ENCODE data around the gene GRIK3.

Gene GRIK3

DNA sequence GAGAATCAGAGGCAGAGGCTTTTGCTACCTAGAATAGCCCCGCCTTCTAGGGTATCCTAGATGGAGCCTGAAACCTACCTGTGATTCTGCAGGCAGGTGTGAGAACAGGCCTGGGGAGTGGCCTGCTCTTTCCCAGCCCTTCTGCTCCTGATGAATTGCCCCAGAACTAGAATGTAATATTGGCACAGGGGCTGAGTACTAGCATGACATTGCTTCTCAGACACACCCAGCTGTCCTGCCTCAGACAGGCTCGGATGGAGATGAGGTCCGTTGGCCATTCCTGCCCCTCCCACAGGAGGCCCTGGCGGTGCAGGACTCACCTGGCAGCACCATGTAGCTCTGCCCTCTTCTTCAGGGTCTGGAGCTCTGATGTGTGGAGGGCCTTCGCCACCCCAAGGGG lies 237.6 kb downstream of the GRIK3 start:
- in situ Hi-C loops (cut with MboI; ENCODE audit: low sequenced_read_pairs), result no loop called here

DNA sequence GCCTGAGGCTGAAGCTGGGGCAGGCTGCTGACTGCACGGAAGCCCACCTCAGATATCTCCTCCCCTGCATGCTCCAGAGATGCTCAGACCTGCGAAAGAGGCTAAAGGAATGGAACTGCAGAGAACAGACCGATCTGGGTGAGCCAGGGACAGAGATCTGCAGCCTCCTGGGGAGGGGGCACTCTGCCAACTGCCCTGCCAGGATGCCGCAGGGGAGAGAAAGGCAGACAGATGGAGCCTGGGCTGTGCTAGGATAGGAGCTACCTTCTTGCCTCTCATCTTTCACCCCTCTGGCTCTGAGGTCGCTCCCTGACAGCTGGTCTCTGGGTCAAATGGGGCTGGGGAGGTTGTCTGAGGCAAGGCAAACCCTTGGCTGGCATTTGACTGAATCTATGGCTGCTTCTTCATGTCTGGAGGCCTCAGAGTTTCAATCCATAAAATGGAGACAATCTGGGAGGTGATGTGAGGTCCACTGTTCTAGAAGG lies 238.2 kb downstream of the GRIK3 start:
- in situ Hi-C loops (cut with MboI; ENCODE audit: low sequenced_read_pairs), result no loop called here

DNA sequence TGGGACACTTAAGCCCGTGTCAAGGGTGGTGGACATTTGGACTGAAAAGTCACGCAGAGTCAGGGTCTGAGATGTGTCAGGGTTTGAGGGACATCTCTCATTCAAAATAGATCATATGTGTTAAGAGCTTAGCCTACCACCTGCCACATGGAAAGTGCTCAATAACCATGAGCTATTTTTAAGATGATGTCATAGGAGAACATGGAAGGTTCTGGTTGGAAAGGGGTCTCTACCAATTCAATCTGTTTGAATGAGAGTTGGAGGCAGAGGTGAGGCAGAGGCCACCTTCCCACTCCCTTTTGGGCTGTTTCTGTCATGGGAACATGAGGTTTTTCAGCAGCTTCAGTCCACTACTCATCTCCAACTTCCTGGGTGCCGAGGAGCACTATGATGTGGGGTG lies 239.9 kb downstream of the GRIK3 start:
- in situ Hi-C loops (cut with MboI; ENCODE audit: low sequenced_read_pairs), result no loop called here

DNA sequence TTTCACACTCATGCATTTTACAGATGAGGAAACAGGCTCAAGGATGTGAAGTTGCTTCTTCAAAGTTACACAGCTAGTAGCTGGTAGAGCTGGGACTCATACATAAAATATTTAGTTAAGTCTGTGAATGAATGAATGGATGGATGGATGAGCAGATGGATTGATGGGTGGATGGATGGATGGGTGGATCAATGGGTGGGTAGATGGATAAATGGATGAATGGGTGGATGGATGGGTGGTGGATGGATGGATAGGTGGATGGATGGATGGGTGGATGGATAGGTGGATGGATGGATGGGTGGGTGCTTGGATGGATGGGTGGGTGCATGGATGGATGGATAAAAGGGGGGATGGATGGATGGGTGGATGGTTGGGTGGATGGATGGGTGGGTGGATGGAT lies 240.9 kb downstream of the GRIK3 start:
- in situ Hi-C loops (cut with MboI; ENCODE audit: low sequenced_read_pairs), result no loop called here

DNA sequence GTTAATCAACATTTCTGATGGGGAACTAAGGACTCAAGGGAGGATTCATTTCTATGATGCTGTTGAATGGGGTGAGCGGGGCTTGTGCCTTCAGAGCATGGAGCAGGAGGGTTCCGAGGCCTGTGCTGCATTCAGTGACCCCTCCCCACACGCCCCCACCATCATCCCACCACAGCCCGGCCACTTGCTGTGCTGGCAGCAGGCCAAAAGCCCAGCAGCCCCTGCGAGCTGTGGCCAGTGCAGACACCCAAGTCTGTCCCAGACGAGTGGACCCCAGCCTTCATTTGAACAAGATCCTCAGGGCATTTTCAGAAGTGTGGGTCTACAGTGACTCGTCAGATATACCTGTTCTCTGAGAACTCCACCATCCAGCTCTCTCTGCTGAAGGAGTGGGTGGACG lies 242.0 kb downstream of the GRIK3 start:
- in situ Hi-C loops (cut with MboI; ENCODE audit: low sequenced_read_pairs), result no loop called here

DNA sequence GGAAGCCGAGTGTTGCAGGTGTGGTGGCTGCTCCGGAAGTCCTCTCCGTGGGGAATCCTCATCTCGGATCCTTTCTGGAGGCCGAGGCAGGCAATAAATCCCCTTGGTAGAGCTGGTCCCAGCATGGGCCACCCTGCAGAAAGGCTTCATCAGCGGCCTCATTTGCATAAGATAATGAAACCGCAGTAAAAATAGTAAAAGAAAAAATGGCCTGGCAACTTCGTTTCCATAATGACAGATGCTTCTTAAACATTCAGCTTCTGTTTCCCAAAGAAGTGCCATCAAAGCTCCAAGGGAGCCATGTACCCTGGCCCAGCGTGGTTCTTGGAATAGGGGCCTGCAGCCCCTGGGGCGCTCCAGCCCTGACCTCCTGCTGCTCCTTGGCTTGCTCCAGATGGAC lies 244.1 kb downstream of the GRIK3 start:
- in situ Hi-C loops (cut with MboI; ENCODE audit: low sequenced_read_pairs), result no loop called here

DNA sequence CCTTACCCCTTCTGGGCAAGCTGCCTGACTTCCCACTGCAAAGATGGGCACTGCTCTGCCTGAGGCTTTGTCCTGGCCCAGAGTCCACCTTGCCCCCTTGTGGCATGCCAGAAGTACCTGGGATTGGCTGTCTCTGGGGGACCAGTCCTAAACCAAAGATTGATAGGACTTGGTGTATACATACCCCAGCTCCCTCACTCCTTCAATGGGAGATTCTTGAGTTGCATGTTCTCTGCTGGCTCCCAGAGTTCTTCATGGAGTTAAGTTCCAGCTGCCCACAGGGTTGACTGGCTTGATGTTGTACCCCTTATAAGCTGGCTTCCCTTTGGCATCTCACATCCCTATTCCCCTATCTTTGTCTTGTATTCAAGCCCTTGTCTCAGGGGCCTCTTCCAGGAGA lies 244.8 kb downstream of the GRIK3 start:
- in situ Hi-C loops (cut with MboI; ENCODE audit: low sequenced_read_pairs), result no loop called here

DNA sequence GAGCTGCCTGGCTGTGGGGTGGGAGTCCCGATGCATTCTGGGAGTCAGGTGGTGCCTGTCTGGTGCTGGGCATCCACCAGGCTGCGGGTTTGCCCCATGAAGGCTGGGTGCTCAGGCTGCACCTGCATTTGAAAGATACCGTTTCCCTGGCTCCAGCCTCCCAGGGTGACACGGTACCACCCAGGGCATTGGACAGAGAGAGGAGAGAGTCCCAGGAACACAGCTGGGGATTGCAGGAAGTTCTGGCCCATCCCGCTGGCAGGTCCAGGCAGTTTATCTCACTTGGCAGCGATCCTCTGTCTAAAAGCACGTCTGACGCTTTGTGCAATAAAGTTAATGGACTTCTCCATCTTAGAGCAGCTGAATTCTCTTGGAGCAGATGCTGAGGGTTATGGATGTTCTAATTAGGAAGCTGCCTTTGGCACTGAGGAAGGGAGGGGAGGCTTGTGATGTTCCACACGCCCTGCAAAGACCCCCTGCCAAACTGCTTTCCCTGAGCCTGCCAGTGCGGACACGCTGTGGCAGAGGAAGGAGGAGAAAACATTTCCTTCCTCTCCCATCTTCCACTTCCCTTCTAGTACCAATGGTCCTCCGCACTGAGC lies 246.9 kb downstream of the GRIK3 start:
- in situ Hi-C loops (cut with MboI; ENCODE audit: low sequenced_read_pairs), result no loop called here

DNA sequence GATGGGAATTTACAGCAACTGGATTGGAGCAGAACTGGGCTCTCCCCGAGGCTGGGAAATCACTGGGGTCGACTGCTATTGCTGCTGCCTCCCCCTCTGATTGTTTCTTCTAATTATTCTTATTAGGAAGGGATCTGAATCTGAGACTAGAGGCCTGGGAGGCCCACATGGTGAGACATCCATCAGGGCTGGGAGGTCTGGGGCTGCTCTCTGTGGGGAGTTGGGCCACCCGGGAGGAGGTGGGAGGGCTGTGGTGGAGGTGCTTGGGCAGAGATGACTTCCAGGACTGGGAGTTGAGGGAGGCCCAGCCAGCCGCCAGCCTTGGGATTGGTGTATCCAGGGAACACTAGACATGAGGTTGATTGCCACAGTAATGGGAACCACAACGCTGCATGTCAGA lies 247.9 kb downstream of the GRIK3 start:
- in situ Hi-C loops (cut with MboI; ENCODE audit: low sequenced_read_pairs), result no loop called here

DNA sequence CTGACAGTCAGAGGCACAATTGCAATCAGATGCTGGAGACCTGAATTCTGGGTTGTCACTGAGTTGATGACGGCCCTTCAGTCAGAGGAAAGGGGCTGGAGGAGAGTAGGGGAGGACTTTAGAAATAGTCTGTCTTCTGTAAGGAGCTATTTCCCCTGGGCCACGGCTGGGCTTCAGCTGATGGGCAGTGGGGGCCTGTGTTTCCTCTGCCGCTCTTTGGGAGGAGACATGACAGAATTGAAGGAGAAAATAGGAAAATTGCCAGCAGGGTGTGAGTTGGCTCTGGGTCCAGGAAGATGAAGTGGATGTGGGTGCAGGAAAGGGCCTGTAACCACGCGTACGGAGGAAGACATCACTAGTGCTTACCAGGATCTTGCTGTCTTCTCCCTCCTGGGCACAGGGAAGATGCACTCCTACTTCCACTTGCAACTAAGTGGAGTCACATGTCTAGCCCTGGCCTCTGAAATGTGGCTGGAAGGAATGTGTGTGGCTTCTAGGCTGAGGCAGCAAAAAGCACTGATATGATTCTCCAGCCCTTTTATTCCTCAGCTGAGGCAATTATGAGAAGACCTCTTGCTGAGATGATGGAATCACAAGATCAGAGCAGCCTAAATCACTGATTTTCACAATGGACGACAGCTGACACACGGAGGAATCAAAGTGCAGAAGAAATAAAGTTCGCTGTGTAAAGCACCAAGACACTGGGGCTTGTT lies 250.0 kb downstream of the GRIK3 start:
- in situ Hi-C loops (cut with MboI; ENCODE audit: low sequenced_read_pairs), result no loop called here

DNA sequence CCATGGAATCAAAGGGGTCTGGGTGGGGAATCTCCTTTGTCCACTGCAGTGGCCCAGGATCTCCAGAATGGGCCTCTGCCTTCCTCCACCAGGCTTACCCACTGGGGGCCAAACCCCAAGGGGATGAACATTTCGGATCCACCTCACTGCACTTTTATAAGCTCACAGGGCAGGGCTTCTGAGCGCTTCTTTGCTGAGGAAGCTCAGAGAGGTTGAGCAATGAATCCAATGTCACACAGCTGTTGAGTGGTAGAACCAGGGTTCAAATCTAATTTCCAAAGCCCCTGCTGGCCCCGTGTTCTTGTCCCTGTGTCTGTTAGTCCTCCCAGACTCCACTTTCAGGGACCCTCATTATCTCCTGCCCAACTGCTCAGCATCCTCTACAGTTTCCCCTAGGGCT lies 250.8 kb downstream of the GRIK3 start:
- in situ Hi-C loops (cut with MboI; ENCODE audit: low sequenced_read_pairs), result no loop called here

DNA sequence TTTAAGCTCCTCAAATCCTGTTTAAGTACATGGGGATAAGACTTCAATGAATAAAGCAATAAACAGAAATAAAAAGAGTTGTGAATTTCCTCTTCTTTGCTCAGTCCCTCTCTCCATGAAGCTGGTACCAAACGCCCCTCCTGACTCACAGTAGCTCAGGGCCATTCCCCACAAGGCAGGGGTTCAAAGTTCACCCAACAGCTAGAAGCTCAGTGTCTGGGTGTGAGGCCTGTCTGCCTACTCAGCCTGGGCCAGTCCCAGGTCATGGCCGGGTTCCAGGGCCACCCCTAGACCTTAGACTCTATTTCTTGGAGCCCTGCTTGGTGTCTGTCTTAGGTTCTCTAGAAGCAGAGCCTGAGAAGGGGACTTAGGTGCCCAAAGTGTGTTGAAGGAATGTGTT lies 251.5 kb downstream of the GRIK3 start:
- in situ Hi-C loops (cut with MboI; ENCODE audit: low sequenced_read_pairs), result no loop called here

DNA sequence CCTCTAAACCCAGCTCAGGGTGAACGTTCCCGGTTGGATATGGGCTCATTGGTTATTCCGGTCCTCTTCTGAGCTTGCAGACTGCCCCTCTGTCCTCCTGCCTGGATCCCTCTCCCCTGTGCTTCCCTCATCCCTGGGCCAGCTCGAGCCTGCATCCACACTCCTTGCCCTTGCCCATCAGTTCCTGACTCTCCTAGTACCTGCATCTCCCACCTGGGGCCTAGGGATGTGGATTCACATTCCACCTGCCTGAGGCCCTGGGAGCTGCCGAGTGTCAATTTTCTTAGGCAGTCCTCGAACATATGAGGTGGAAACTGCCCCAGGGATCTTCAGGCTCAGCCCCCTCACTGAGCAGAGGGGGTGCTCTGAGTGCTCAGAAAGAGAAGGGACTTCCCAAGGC lies 252.2 kb downstream of the GRIK3 start:
- in situ Hi-C loops (cut with MboI; ENCODE audit: low sequenced_read_pairs), result no loop called here

DNA sequence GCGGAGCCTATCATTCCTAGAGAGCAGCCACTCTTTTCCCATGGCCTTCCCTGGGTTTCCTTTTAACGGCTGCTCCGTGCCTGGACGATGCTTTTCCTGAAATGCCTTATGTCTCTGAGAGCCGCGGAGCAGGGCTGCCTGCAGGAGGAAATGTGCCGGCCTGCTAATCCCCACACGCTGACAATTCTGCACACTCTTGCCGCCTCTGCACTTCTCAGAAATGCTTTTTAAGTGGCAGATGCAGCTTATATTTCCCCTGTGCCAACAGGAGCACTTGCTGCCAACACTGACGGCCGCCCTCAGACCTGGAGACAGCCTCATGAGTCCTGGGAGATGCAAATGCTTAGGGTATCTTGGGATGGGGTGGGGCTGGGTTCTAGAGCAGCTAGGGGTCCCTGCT lies 253.2 kb downstream of the GRIK3 start:
- in situ Hi-C loops (cut with MboI; ENCODE audit: low sequenced_read_pairs), result no loop called here

DNA sequence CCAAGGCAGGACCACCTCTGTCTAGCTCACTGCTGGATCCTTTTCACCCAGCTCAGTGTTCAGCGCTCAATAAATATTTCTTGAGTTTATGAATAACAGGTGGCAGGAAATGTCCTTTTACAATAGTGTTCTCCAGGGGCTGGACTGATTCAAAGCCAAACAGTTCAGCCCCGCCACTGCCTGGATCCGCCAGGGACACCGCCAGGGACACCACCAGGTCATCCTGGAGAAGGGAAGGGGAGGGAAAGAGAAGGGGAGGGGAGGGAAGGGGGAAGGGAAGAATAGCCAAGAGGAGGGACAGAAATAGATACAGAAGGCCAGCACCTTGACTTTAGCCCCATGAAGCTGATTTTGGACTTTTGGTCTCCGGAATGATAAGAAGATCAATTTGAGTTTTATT lies 255.6 kb downstream of the GRIK3 start:
- in situ Hi-C loops (cut with MboI; ENCODE audit: low sequenced_read_pairs), result no loop called here

DNA sequence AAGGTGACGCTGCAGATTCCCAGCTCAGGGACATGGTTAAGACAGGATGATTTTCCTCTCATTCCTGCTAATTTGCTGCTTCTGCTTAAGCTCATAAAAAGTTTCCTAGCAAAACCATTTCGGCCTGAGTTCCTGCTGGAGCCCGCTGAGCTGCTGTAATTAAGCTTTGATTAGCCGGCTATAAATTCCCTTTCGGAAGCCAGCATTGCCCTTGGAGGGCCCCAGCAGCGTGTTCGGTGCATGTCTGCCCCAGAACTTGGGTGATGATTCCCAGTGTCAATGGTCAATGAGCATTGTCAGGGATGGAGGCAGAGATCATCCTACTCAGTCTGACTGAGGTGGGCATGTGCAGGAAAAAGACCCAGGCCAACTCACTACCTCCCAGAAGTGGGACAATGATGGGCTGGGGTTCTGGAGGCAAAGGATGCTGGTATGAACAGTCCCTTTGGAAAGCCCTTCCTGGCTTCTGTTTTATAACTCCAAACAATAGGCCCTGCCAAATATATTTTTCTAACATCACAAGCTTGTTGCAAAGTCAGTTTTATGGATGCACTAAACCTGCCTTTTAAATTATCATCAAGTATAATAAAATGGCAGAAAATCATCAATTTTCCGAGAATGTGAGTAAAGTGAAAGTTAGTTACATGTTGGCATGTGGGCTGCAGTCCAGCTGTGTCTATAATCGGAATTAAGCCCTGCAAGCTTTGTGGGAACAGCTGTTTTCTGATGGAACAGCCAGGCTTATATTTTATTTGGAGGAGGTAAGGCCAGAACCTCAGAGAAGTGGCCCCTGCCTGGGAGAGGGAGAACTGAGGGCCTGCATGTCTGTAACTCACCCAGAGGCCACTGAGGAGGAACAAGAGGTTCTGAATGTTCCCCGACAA lies 257.1 kb downstream of the GRIK3 start:
- in situ Hi-C loops (cut with MboI; ENCODE audit: low sequenced_read_pairs), result no loop called here

DNA sequence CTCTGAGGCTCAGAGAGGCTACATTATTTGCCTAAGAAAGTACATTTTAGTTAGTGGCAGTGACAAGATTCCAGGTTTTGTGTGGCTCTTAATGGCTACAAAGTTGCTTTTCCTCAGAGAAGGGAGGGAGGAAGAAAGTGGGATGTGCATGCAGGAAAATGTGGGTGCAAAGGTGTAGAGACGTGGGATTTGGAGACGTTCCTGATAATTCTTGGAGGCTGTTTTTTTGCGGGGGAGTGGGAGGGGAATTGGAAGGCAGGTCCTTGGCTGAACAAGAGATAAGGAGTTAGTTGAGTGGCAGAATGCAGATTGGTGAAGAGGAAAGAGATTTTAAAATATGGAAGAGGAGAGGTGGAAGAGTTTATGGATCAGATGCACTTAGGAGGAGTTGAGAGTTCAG lies 258.1 kb downstream of the GRIK3 start:
- in situ Hi-C loops (cut with MboI; ENCODE audit: low sequenced_read_pairs), result no loop called here

DNA sequence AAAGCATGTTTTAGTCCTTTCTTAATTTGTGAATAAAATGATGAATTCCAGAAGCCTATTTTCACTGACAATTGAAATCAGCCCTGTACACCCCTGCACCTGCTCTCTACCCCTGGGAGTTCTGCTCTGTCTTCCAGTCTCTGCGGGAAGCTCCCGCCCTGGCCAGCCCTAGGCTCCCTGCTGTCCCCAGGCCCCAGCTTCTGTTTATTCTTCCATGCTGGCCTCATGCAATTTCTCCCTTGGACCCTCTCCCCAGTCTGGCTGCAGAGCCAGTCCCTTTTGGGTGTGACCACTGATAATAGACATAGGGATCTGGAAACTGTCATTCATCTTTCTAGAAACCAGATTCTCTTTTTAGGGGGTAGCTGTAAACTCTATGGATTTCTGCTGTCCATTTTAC lies 258.6 kb downstream of the GRIK3 start:
- in situ Hi-C loops (cut with MboI; ENCODE audit: low sequenced_read_pairs), result no loop called here

DNA sequence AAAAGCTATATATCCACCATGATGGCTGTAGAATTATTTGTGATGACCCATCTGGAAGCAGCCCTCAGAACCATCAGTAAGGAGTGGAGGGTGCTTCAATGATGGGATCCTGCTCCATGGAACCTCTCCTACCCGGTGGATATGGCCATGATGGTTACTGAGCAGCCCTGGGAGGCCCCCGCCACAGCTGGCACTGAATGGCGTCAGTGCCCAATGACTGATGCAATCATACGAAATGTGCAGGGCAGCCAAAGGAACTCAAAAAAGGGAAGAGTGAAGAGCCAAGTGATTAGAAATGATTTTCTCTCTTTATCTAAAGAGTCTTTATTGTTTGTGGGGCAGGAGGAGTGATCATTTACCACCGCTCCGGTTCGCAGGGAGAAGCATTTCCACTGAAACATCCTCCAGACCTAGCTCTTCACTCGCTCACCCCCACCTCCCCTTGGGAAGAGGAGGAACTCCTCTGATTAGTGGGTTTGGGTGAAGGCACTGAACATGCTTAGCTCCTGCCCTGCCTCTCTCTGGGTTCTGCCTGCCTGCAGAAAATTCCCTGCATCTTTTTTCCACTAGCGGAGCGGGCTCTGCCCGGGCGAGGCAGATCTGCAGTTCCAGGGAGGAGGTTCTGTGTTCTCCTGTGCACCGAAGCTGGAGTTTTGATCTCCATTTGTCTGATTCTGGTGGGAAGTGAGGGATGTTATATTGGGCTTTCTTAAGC lies 260.3 kb downstream of the GRIK3 start:
- in situ Hi-C loops (cut with MboI; ENCODE audit: low sequenced_read_pairs), result no loop called here

DNA sequence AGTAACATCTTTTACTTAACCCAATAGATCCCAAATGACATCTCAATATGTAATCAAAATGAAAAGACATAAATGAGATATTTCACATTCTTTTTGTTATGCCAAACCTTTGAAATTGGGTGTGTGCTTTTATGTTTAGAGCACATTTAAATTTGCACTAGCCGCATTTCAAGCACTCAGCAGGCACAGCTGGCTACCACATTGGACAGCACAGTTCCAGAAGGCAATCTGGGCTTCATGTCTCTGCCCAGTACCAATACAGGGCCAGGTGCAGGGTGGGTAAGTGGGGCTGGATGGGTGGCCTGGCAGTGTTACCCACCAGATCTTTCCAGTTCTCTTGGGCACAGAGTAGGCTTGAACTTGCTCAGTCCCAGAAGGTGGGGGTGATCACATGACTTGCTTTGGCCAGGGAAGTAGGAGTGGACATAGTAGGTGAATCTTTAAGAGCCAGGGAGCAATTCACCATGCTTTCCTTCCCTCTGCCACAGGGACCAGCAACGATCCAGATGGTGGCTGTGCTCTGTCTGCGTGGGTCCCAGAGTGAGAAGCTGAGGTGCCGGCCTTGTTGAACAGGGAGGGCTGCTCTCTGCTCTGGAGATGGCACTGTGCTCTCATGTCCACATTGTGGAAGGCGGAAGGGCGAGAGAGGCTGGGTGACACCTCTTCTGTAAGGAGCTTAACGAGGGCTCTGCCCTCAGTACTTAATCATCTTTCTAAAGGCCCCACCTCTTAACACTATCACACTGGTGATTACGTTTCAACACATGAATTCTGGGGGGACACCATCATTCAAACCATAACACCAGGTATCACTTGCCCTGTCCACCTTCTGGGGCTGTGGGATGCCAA lies 261.4 kb downstream of the GRIK3 start:
- in situ Hi-C loops (cut with MboI; ENCODE audit: low sequenced_read_pairs), result no loop called here
